Muscle layer of colon (tissue), 2 donors: ENCODE data around the gene EXOC6B.
A peak's percentile ranks its signal among the peaks of the same experiment; 100 is the strongest.

Experiments
- H3K27ac ChIP-seq: one replicate; pipeline ENCODE4 v1.7.0; 2013; ENCODE audit warnings: low read depth, mild to moderate bottlenecking, low read length, moderate library complexity
- H3K27me3 ChIP-seq, 2 donors: one replicate each; pipeline ENCODE4 v1.7.0; 2013; ENCODE audit warnings: low read length in 2 of 2, mild to moderate bottlenecking in 2 of 2; ENCODE audit not compliant: insufficient read depth in 2 of 2, control insufficient read depth in 1 of 2
- H3K36me3 ChIP-seq: one replicate; pipeline ENCODE4 v1.7.0; 2013; ENCODE audit warnings: mild to moderate bottlenecking, low read length; ENCODE audit not compliant: insufficient read depth
- H3K4me1 ChIP-seq: one replicate; pipeline ENCODE4 v1.7.0; 2013; ENCODE audit warnings: mild to moderate bottlenecking, low read length; ENCODE audit not compliant: insufficient read depth
- H3K4me3 ChIP-seq, 2 donors: one replicate each; pipeline ENCODE4 v1.7.0; 2013; ENCODE audit warnings: low read length in 2 of 2, low read depth in 1 of 2, mild to moderate bottlenecking in 1 of 2, moderate library complexity in 1 of 2
- H3K9ac ChIP-seq: one replicate; pipeline ENCODE4 v1.7.0; 2013; ENCODE audit warnings: low read length
- H3K9me3 ChIP-seq: one replicate; pipeline ENCODE4 v1.7.0; 2013; ENCODE audit warnings: mild to moderate bottlenecking, low read length
- donor health status: abdominal sarcoma.
- donor health status: Adenocarcinoma of cecum.

EXOC6B gene

DNA sequence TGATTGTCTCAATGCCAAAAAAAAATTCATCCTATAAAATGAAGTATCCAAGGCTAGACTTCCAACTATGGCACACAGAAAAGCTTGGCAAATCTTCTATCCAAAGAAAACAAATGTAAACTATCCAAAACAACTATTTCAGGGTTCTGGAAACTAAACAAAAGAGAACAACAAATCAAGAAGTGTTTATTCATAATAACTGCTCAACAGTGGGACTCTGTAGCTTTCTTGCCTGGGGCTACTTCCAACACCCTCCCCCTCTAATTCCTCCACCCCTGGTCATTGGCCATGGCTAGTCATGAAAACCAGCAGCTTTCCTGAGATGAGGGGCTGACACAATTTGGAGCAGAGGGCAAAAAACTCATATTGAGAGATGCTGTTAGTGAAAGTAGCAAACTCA lies 107.0 kb downstream of the EXOC6B start:
- H3K4me1 ChIP-seq = peaks cover 12% of the 10 kb centered on the region
- no peaks in the 10 kb centered on the region for H3K27me3 ChIP-seq
- no peak overlapping the region for H3K9ac ChIP-seq
- H3K27ac ChIP-seq = no peak overlapping the region
- H3K9me3 ChIP-seq = no peaks in the 10 kb centered on the region
- no peak overlapping the region for H3K4me3 ChIP-seq
- no peaks in the 10 kb centered on the region for H3K36me3 ChIP-seq

DNA sequence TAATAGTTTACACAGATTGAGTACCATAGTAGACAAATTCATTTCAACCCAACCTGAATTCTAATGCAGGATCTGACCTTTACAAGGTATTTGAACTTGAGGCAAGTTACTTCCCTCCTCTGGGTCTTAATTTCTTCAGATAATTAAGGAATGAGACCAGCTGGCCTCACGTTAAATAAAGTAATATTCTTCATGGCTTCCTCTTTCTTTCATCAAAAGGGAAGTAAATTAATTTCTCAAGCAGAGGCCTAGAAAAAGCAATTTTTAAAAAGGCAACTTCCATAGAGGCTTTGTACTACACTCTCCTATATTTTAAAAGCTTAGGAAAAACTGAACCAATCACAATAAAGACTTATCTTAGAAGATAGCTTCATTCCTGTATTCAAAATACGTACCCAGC lies 109.2 kb downstream of the EXOC6B start:
- H3K4me3 ChIP-seq = no peak overlapping the region
- H3K9ac ChIP-seq = no peak overlapping the region
- H3K36me3 ChIP-seq = no peaks in the 10 kb centered on the region
- H3K4me1 ChIP-seq = peaks cover 6% of the 10 kb centered on the region
- no peaks in the 10 kb centered on the region for H3K27me3 ChIP-seq
- H3K9me3 ChIP-seq = no peaks in the 10 kb centered on the region
- no peak overlapping the region for H3K27ac ChIP-seq

DNA sequence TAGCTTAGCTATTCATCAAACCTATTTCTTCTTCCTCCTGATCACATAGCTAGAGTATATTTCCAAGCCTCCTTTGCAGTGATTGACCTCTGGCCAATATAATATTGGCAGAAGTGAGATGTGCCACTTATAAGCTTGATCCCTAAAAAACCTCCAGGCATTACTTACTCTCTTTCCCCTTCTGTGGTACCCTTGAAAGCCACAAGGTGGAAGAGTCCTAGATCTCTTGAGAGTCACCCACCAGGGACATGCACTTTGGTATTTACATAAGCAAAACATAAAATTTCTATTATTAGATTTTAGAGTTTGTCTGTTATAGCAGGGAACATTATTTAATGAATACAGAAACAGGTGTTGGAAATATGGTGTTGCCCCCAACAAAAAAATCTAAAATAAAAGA lies 112.0 kb downstream of the EXOC6B start:
- H3K27me3 ChIP-seq = no peaks in the 10 kb centered on the region
- H3K4me3 ChIP-seq = no peak overlapping the region
- H3K9me3 ChIP-seq = no peaks in the 10 kb centered on the region
- H3K9ac ChIP-seq = no peak overlapping the region
- peaks cover under 1% of the 10 kb centered on the region for H3K4me1 ChIP-seq
- no peaks in the 10 kb centered on the region for H3K36me3 ChIP-seq
- H3K27ac ChIP-seq = no peak overlapping the region

GRCh38 chr2:72712977-72713376 lies 112.9 kb downstream of the EXOC6B start:
- no peak overlapping the region for H3K27ac ChIP-seq
- no peaks in the 10 kb centered on the region for H3K36me3 ChIP-seq
- H3K9me3 ChIP-seq = no peaks in the 10 kb centered on the region
- H3K27me3 ChIP-seq = no peaks in the 10 kb centered on the region
- H3K9ac ChIP-seq = no peak overlapping the region
- no peaks in the 10 kb centered on the region for H3K4me1 ChIP-seq
- no peak overlapping the region for H3K4me3 ChIP-seq

DNA sequence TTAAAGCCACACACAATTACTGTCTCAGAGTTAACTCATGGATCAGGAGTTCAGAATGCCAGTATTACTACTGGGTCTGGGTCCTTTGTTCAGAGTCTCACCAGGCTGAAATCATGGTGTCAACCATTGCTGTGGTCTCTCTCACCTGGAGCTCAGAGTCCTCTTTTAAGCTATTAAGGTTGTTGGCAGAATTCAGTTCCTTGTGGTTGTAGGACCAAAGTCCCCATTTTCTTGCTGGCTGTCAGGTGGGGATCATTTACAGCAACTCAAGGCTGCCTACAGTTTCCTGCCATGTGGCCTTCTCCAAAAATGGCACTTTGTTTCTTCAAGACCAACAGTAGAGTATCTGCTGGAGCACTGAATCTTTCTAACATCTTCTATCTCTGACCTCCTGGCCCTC lies 113.5 kb downstream of the EXOC6B start:
- Histone ChIP-seq H3K9me3 (no peaks in the 10 kb centered on the region), H3K27ac (no peak overlapping the region), H3K4me3 (no peak overlapping the region), H3K9ac (no peak overlapping the region), H3K36me3 (no peaks in the 10 kb centered on the region), H3K4me1 (no peaks in the 10 kb centered on the region), H3K27me3 (no peaks in the 10 kb centered on the region)

DNA sequence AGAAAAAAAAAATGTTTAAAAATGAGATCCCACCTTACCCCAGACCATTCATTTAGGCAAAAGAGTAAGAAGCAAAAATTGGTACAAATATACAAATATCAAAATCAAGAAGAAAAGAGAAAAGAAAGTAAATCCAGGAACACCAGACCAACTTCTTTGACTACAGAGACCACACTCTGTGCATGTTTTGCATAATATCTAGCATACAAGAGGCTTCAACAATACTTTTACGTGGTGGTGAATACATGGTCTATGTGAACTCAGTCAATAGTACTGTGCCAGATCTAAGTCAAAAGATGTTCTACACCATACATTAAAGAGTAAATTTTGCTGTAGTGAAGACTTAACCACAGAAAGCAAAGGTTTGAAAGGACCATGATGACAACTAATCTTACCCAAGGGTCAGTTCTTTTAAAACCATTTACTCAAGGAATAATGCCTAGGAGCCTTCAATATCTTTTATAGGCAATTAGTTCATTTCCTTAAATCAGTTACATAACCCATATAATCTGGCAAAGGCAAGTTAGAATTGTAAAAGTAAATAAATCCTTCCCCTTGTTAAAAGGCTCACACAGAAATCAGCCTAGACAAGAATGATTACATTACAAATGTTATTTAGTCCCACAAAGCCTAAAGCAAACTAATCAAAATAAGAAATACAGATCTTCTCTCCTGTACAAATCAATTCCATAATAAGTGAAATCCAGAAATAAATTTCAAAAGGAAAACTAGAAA lies 115.2 kb downstream of the EXOC6B start:
- Histone ChIP-seq H3K4me1 (no peaks in the 10 kb centered on the region), H3K27me3 (no peaks in the 10 kb centered on the region), H3K4me3 (no peak overlapping the region), H3K36me3 (no peaks in the 10 kb centered on the region), H3K9me3 (no peaks in the 10 kb centered on the region), H3K9ac (no peak overlapping the region), H3K27ac (no peak overlapping the region)

GRCh38 chr2:72708236-72708635 lies 117.6 kb downstream of the EXOC6B start:
- H3K36me3 ChIP-seq = no peaks in the 10 kb centered on the region
- H3K27ac ChIP-seq = no peak overlapping the region
- H3K9ac ChIP-seq = no peak overlapping the region
- no peaks in the 10 kb centered on the region for H3K27me3 ChIP-seq
- H3K4me1 ChIP-seq = no peaks in the 10 kb centered on the region
- H3K4me3 ChIP-seq = no peak overlapping the region
- H3K9me3 ChIP-seq = no peaks in the 10 kb centered on the region

DNA sequence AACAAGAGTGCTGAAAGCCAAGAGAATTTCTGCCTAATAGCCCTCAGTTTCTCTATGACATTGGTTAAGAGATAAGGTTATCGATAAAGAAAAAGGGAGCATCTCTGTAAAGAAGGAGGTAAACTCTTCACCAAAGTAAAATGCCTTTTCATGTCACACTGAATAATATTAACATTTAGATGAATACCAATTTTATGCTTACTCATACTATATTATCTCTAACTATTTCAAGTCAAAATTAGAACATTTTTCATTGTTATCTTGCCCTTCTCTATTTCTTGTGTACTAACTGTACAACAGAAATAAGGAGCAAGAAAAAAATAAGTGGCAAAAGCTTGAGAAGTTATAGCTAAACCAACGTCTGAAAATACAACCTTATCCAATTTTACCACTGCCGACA lies 127.5 kb downstream of the EXOC6B start:
- Histone ChIP-seq H3K27ac (no peak overlapping the region), H3K9ac (no peak overlapping the region), H3K9me3 (no peaks in the 10 kb centered on the region), H3K36me3 (no peaks in the 10 kb centered on the region), H3K4me3 (no peak overlapping the region), H3K27me3 (no peaks in the 10 kb centered on the region), H3K4me1 (peaks cover 16% of the 10 kb centered on the region)

DNA sequence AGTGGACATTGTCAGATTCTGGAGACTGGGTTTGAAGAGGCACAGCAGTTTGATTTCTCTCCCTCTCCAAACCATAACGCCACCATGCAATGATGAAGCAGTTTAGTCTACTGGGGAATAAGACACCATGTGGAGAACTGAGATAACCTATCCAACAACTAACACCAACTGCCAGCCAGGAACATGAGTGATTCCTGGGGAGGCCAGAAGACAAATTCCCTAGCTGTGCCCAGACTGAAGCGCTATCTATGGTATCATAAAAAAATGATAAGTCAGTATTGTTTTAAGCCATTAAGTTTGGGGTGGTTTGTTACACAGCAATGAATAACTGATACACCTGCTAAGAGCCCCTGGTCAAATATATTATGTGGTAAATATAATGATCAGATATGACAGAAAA lies 129.3 kb downstream of the EXOC6B start:
- Histone ChIP-seq H3K36me3 (no peaks in the 10 kb centered on the region), H3K9me3 (no peaks in the 10 kb centered on the region), H3K27ac (no peak overlapping the region), H3K9ac (no peak overlapping the region), H3K27me3 (no peaks in the 10 kb centered on the region), H3K4me1 (peaks cover 16% of the 10 kb centered on the region), H3K4me3 (no peak overlapping the region)

- Histone ChIP-seq H3K4me3 (no peak overlapping the region), H3K27ac (no peak overlapping the region), H3K9me3 (no peaks in the 10 kb centered on the region), H3K9ac (no peak overlapping the region), H3K36me3 (no peaks in the 10 kb centered on the region), H3K4me1 (peaks cover 16% of the 10 kb centered on the region), H3K27me3 (no peaks in the 10 kb centered on the region)
Measured at GRCh38 chr2:72695676-72696075, 130.2 kb downstream of the EXOC6B start.

GRCh38 chr2:72694715-72695496 lies 130.9 kb downstream of the EXOC6B start:
- H3K27me3 ChIP-seq = no peaks in the 10 kb centered on the region
- H3K9me3 ChIP-seq = no peaks in the 10 kb centered on the region
- no peak overlapping the region for H3K4me3 ChIP-seq
- peak overlapping the region; percentile 32 for H3K27ac ChIP-seq
- H3K4me1 ChIP-seq = peaks cover 16% of the 10 kb centered on the region
- no peak overlapping the region for H3K9ac ChIP-seq
- no peaks in the 10 kb centered on the region for H3K36me3 ChIP-seq
